ENCODE results near the gene ZKSCAN7. TPM values are rescaled to one million over a fixed set of nuclear protein-coding genes. Genes with fewer than 3 reads are reported as not detected.

ZKSCAN7 gene
- total and polyA plus RNA-seq, 10 donors, result 1.8 to 6.0 (median 4.4) TPM

DNA sequence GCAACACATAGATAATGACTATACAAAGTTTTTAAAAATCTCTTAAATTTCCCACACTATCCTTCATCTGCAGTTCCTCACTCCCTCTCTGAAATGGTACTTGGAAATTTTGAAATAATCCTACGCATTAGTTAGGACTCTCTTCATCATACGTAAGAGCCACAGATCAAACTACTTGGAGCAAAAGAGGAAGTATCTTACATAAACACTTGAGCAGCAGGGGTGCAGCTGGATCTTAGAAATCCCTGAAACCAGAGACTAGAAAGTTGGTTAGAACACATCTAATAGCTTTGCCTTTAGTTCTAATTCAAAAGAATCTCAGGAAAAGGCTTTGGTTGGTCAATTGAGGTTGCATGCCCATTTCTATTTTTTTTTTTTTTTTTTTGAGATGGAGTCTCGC, 38.8 kb upstream of the ZKSCAN7 start:
- Histone ChIP-seq H3K4me1 (peaks cover 3 to 24% (median 7%) of the 10 kb centered on the region in 6 donors), H3K27ac (no peak overlapping the region), H3K27me3 (replicated peaks in 1 of 7) (peaks cover 0 to 7% (median 0%) of the 10 kb centered on the region in 7 donors), H3K9me3 (no peaks in the 10 kb centered on the region), H3K4me3 (no peak overlapping the region), H3K36me3 (no peaks in the 10 kb centered on the region)
- TF ChIP-seq CTCF (IDR thresholded peaks at IDR 0.05 in 8 of 11, conservative IDR thresholded peaks at IDR 0.05 in 3 of 11) (no peak), POLR2AphosphoS5 (IDR thresholded peaks at IDR 0.05) (no peak), POLR2A (IDR thresholded peaks at IDR 0.05) (no peak)
- no peak for DNase-seq
- 30 to 56% (median 55%) methylated on average over 2 to 3 of the region's 3 CpGs for WGBS, 5 donors
- intact Hi-C loops (cut with DNase I; ENCODE audit: low total_unique reads), result no loop called here

DNA sequence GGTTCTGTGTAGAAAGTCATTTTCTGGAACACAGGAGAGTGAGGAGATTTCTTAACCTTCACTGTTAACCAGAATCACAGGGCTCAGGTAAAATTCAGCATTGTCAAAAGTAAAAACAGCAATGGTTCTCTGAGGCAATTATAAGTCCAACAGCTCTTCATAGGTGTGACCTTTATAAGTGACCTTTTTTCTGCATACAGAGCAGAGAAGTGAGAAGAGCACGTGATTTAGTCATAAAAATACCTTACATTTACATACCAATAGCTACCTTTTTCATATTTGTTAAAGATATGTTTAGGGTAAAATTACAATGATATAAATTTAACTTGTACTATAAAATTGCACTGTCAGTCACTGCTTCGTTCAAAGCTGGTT, 36.2 kb upstream of the ZKSCAN7 start:
- 32 to 53% (median 45%) methylated on average over 2 of the region's 2 CpGs for WGBS, 5 donors
- H3K4me3 ChIP-seq, result no peak overlapping the region
- peaks cover 0 to 16% (median 0%) of the 10 kb centered on the region in 7 donors for H3K27me3 ChIP-seq (replicated peaks in 1 of 7)
- intact Hi-C loops (cut with DNase I; ENCODE audit: low total_unique reads), result no loop called here
- TF ChIP-seq CTCF (IDR thresholded peaks at IDR 0.05 in 8 of 11, conservative IDR thresholded peaks at IDR 0.05 in 3 of 11) (no peak), POLR2A (IDR thresholded peaks at IDR 0.05) (no peak), POLR2AphosphoS5 (IDR thresholded peaks at IDR 0.05) (no peak)
- H3K9me3 ChIP-seq, result no peaks in the 10 kb centered on the region
- H3K36me3 ChIP-seq, result no peaks in the 10 kb centered on the region
- peaks cover 0 to 12% (median 2%) of the 10 kb centered on the region in 6 donors for H3K4me1 ChIP-seq
- H3K27ac ChIP-seq, result no peak overlapping the region
- DNase-seq, result no peak

- 92 to 100% (median 94%) methylated on average over 3 of the region's 3 CpGs for WGBS, 5 donors
- intact Hi-C loops (cut with DNase I; ENCODE audit: low total_unique reads), result no loop called here
Observed at GRCh38 chr3:44521721-44522120, 33.3 kb upstream of the ZKSCAN7 start.

DNA sequence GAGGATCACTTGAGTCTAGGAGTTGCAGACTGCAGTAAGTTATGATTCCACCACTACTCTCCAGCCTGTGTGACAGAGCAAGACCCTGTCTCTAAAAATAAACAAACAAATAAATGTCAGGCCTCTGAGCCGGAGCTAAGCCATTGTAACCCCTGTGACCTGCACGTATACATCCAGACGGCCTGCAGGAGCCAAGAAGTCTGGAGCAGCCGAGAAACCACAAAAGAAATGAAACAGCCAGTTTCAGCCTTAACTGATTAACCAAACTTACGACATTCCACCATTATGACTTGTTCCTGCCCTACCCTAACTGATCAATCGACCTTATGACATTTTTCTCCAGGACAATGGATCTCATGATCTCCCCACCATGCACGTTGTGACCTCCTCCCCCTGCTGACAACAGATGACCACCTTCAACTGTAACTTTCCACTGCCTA, 32.5 kb upstream of the ZKSCAN7 start:
- no peak overlapping the region for H3K4me3 ChIP-seq
- peaks cover 0 to 45% (median 0%) of the 10 kb centered on the region in 7 donors for H3K27me3 ChIP-seq (replicated peaks in 1 of 7)
- no peak for DNase-seq
- intact Hi-C loops (cut with DNase I; ENCODE audit: low total_unique reads), result no loop called here
- WGBS, 5 donors, result 41 to 77% (median 54%) methylated on average over 7 of the region's 7 CpGs
- TF ChIP-seq POLR2AphosphoS5 (IDR thresholded peaks at IDR 0.05) (no peak), CTCF (IDR thresholded peaks at IDR 0.05 in 8 of 11, conservative IDR thresholded peaks at IDR 0.05 in 3 of 11) (no peak)
- H3K27ac ChIP-seq, result no peak overlapping the region
- H3K4me1 ChIP-seq, result peaks cover 0 to 12% (median 2%) of the 10 kb centered on the region in 6 donors
- no peaks in the 10 kb centered on the region for H3K36me3 ChIP-seq
- H3K9me3 ChIP-seq, result no peaks in the 10 kb centered on the region

More at GRCh38 chr3:44521721-44522120, 33.3 kb upstream of the ZKSCAN7 start:
- Histone ChIP-seq H3K4me3 (no peak overlapping the region), H3K27ac (no peak overlapping the region), H3K9me3 (no peaks in the 10 kb centered on the region), H3K4me1 (peaks cover 0 to 12% (median 2%) of the 10 kb centered on the region in 6 donors), H3K36me3 (no peaks in the 10 kb centered on the region), H3K27me3 (replicated peaks in 1 of 7) (peaks cover 0 to 37% (median 0%) of the 10 kb centered on the region in 7 donors)
- DNase-seq, result no peak
- TF ChIP-seq POLR2A (IDR thresholded peaks at IDR 0.05) (no peak), POLR2AphosphoS5 (IDR thresholded peaks at IDR 0.05) (no peak), CTCF (IDR thresholded peaks at IDR 0.05 in 8 of 11, conservative IDR thresholded peaks at IDR 0.05 in 3 of 11) (no peak)
